ENCODE results near the gene KNOP1. TPM values are rescaled to one million over a fixed set of nuclear protein-coding genes. Genes with fewer than 3 reads are reported as not detected.

Gene KNOP1
- total RNA-seq = 10 to 100 TPM; 32.0 to 34.4 TPM

- Mint-ChIP-seq H3K27me3 (no peaks in the 10 kb centered on the region), H3K36me3 (peaks cover 21% of the 10 kb centered on the region), H3K4me3 (peak within 1 kb of the TSS; percentile 94), H3K9me3 (no peaks in the 10 kb centered on the region), H3K4me1 (peaks cover 8% of the 10 kb centered on the region), H3K27ac (peak within 1 kb of the TSS; percentile 93)
- DNase-seq = peak; percentile 93
Observed at GRCh38 chr16:19717741-19718623, at the start of gene KNOP1, which contains the start of gene IQCK. TSS of gene KNOP1 (minus strand) at chr16:19718227. CDS start at chr16:19715035, 3,192 bp downstream. TSS of gene IQCK (plus strand) at chr16:19718271. CDS start at chr16:19718307, 36 bp downstream.

GRCh38 chr16:19767497-19767896 lies 49.5 kb upstream of the KNOP1 start:
- DNase-seq = no peak
- peaks cover 6% of the 10 kb centered on the region for H3K9me3 Mint-ChIP-seq
- H3K4me3 Mint-ChIP-seq = no peak overlapping the region
- peaks cover 2% of the 10 kb centered on the region for H3K36me3 Mint-ChIP-seq
- no peaks in the 10 kb centered on the region for H3K4me1 Mint-ChIP-seq
- no peak overlapping the region for H3K27ac Mint-ChIP-seq
- H3K27me3 Mint-ChIP-seq = no peaks in the 10 kb centered on the region

- H3K36me3 Mint-ChIP-seq = peaks cover 2% of the 10 kb centered on the region
- no peaks in the 10 kb centered on the region for H3K27me3 Mint-ChIP-seq
- H3K4me3 Mint-ChIP-seq = no peak overlapping the region
- peaks cover 6% of the 10 kb centered on the region for H3K9me3 Mint-ChIP-seq
- DNase-seq = no peak
- no peaks in the 10 kb centered on the region for H3K4me1 Mint-ChIP-seq
- H3K27ac Mint-ChIP-seq = no peak overlapping the region
Observed at GRCh38 chr16:19766988-19767387, 49.0 kb upstream of the KNOP1 start.

GRCh38 chr16:19766554-19766884 lies 48.5 kb upstream of the KNOP1 start:
- no peak for DNase-seq
- H3K27me3 Mint-ChIP-seq = no peaks in the 10 kb centered on the region
- peaks cover 2% of the 10 kb centered on the region for H3K36me3 Mint-ChIP-seq
- H3K4me1 Mint-ChIP-seq = no peaks in the 10 kb centered on the region
- no peak overlapping the region for H3K27ac Mint-ChIP-seq
- no peak overlapping the region for H3K4me3 Mint-ChIP-seq
- peaks cover 6% of the 10 kb centered on the region for H3K9me3 Mint-ChIP-seq

GRCh38 chr16:19765860-19766553 lies 48.0 kb upstream of the KNOP1 start:
- no peaks in the 10 kb centered on the region for H3K27me3 Mint-ChIP-seq
- no peaks in the 10 kb centered on the region for H3K4me1 Mint-ChIP-seq
- no peak for DNase-seq
- H3K4me3 Mint-ChIP-seq = no peak overlapping the region
- peaks cover 2% of the 10 kb centered on the region for H3K36me3 Mint-ChIP-seq
- H3K9me3 Mint-ChIP-seq = peaks cover 6% of the 10 kb centered on the region
- H3K27ac Mint-ChIP-seq = no peak overlapping the region

- no peaks in the 10 kb centered on the region for H3K36me3 Mint-ChIP-seq
- no peaks in the 10 kb centered on the region for H3K27me3 Mint-ChIP-seq
Observed at GRCh38 chr16:19760356-19761060, 42.5 kb upstream of the KNOP1 start.

GRCh38 chr16:19757762-19758595 lies 40.0 kb upstream of the KNOP1 start:
- no peak for DNase-seq
- Mint-ChIP-seq H3K9me3 (no peaks in the 10 kb centered on the region), H3K36me3 (no peaks in the 10 kb centered on the region), H3K27ac (no peak overlapping the region), H3K4me1 (no peaks in the 10 kb centered on the region), H3K4me3 (no peak overlapping the region), H3K27me3 (no peaks in the 10 kb centered on the region)

More at GRCh38 chr16:19760356-19761060, 42.5 kb upstream of the KNOP1 start:
- DNase-seq = no peak
- Mint-ChIP-seq H3K9me3 (no peaks in the 10 kb centered on the region), H3K4me1 (no peaks in the 10 kb centered on the region), H3K4me3 (no peak overlapping the region), H3K27ac (no peak overlapping the region)

GRCh38 chr16:19757026-19757425 lies 39.0 kb upstream of the KNOP1 start:
- Mint-ChIP-seq H3K27ac (no peak overlapping the region), H3K27me3 (no peaks in the 10 kb centered on the region), H3K9me3 (no peaks in the 10 kb centered on the region), H3K4me3 (no peak overlapping the region), H3K36me3 (no peaks in the 10 kb centered on the region), H3K4me1 (no peaks in the 10 kb centered on the region)
- DNase-seq = no peak

- H3K4me3 Mint-ChIP-seq = no peak overlapping the region
- no peaks in the 10 kb centered on the region for H3K27me3 Mint-ChIP-seq
- no peaks in the 10 kb centered on the region for H3K9me3 Mint-ChIP-seq
- H3K27ac Mint-ChIP-seq = no peak overlapping the region
- H3K36me3 Mint-ChIP-seq = no peaks in the 10 kb centered on the region
- no peak for DNase-seq
- no peaks in the 10 kb centered on the region for H3K4me1 Mint-ChIP-seq
Observed at GRCh38 chr16:19755268-19755667, 37.2 kb upstream of the KNOP1 start.

GRCh38 chr16:19754644-19755036 lies 36.6 kb upstream of the KNOP1 start:
- Mint-ChIP-seq H3K27me3 (no peaks in the 10 kb centered on the region), H3K4me3 (no peak overlapping the region), H3K9me3 (no peaks in the 10 kb centered on the region), H3K27ac (no peak overlapping the region), H3K4me1 (no peaks in the 10 kb centered on the region), H3K36me3 (no peaks in the 10 kb centered on the region)
- DNase-seq = no peak

GRCh38 chr16:19753815-19754643 lies 36.0 kb upstream of the KNOP1 start:
- no peak for DNase-seq
- no peaks in the 10 kb centered on the region for H3K36me3 Mint-ChIP-seq
- no peaks in the 10 kb centered on the region for H3K9me3 Mint-ChIP-seq
- H3K4me1 Mint-ChIP-seq = no peaks in the 10 kb centered on the region
- no peaks in the 10 kb centered on the region for H3K27me3 Mint-ChIP-seq
- no peak overlapping the region for H3K27ac Mint-ChIP-seq
- no peak overlapping the region for H3K4me3 Mint-ChIP-seq

- no peak for DNase-seq
- H3K4me3 Mint-ChIP-seq = no peak overlapping the region
- H3K4me1 Mint-ChIP-seq = no peaks in the 10 kb centered on the region
- H3K36me3 Mint-ChIP-seq = no peaks in the 10 kb centered on the region
- H3K27ac Mint-ChIP-seq = no peak overlapping the region
- H3K9me3 Mint-ChIP-seq = no peaks in the 10 kb centered on the region
- H3K27me3 Mint-ChIP-seq = no peaks in the 10 kb centered on the region
Observed at GRCh38 chr16:19751478-19752385, 33.7 kb upstream of the KNOP1 start.

GRCh38 chr16:19749571-19750080 lies 31.6 kb upstream of the KNOP1 start:
- H3K36me3 Mint-ChIP-seq = no peaks in the 10 kb centered on the region
- DNase-seq = no peak
- H3K4me3 Mint-ChIP-seq = no peak overlapping the region
- no peaks in the 10 kb centered on the region for H3K4me1 Mint-ChIP-seq
- no peaks in the 10 kb centered on the region for H3K27me3 Mint-ChIP-seq
- H3K27ac Mint-ChIP-seq = no peak overlapping the region
- no peaks in the 10 kb centered on the region for H3K9me3 Mint-ChIP-seq

Measured in activated naive CD8-positive, alpha-beta T cell treated with anti-CD3 and anti-CD28 coated beads for 36 hours (primary cell).